NCI-H128 (cell line): ENCODE measurements around the gene STAMBPL1.
A peak's percentile ranks its signal among the peaks of the same experiment; 100 is the strongest.
"Not testable (repeated sequence)": the region's sequence is repeated elsewhere in the genome, so short reads cannot be mapped to it uniquely, and the experiment has no call there.

Experiments used
- DNase-seq: peaks from one replicate; lab custom pipeline; 2025; ENCODE audit not compliant: unreplicated experiment; lab: John Stamatoyannopoulos, UW

STAMBPL1 gene

DNA sequence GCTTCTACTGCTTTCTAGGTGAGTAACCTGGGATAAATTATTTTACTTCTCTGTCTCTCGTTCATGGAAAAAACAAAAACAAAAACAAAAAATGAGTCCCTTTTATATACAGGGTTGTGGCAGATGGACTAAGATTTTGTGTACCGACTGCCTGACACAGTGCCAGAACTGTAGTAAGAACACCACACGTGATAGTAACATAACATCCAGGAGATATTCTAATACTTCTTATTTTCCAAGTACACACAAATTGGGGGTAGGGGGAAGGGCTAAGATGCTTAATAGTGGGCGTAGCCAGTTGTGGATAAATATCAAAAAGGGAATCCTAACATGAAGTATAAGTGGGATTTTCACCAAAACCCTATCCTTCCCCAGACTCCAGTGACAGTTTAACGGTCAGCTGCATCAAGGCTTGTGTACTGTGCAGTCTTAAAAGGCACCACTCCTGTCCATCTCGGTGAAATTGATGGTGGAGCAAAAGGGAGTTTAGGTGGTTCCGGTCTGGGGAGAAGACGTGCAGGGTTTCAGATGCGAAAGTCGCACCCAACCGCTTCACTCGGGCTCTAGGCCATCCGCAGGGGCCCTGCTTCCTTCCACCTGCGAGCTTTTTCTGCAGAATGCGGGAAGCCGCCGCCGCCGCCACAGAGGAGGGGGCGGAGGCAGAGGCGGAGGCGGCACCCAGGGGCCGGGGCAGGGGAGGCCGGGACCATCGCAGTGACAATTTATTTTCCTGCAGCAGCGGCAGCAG lies at the start of gene STAMBPL1:
TSS of gene STAMBPL1 (plus strand) at position 712 of the 748 bp plus-strand sequence. CDS start 21,464 bp downstream, outside the sequence.
- DNase-seq: no peak

GRCh38 chr10:88830643-88831268 lies 49.3 kb upstream of the STAMBPL1 start:
- DNase-seq: no peak

- DNase-seq: no peak
These were observed 48.3 kb upstream of the STAMBPL1 start for GRCh38 chr10:88831709-88832108.

DNA sequence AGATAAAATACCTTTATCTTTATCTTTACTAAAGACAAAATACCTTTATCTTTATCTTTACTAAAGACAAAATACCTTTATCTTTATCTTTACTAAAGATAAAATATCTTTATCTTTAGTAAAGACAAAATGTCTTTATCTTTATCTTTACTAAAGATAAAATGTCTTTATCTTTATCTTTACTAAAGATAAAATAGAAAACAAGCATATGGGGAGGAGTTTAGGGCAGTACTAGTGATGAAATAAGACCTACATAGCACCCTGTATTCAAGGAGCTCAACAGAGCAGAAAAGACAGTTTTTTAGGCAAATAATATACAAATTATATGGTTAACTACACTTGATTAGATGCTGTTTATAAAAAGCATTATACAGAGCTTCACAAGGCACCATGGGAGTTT lies 47.7 kb upstream of the STAMBPL1 start:
- DNase-seq: no peak

- no peak for DNase-seq
These were observed 46.9 kb upstream of the STAMBPL1 start for GRCh38 chr10:88833156-88833555.

DNA sequence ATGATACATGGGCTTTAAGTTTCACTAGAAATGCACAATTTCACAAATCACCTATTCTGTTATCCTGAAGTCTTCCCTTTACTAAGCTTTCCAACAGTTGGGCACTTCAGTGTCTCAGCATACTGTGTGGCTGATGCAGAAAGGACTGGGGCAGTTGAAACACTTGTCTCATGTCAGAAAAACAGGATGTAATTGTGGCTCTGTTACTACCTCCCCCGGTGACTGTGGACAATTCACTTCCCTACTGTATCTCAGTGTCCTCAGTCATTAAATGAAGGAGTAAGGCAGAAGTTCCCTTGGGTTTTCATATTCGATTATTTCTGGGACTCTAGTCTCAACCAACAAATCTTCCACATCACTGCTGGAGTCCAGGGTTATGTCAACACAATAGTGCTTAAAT lies 46.3 kb upstream of the STAMBPL1 start:
- no peak for DNase-seq

GRCh38 chr10:88835096-88835909 lies 44.7 kb upstream of the STAMBPL1 start:
- DNase-seq: peak; percentile 28

DNA sequence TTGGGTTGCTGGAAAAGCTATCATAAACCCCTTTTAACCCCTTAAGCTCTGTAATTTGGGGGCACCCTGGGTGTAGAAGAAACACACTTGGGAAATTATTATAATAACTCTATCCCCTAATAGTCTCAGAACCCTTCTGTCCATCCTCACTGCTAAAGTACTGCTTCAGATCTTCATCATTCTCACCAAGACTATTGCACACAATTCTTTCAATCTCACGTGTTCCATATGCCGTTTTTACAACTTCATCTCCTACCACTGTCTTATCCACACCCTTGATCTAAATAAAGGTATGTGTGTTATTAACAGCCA lies 44.2 kb upstream of the STAMBPL1 start:
- no peak for DNase-seq

GRCh38 chr10:88837632-88838031 lies 42.4 kb upstream of the STAMBPL1 start:
- DNase-seq: not testable (repeated sequence)

DNA sequence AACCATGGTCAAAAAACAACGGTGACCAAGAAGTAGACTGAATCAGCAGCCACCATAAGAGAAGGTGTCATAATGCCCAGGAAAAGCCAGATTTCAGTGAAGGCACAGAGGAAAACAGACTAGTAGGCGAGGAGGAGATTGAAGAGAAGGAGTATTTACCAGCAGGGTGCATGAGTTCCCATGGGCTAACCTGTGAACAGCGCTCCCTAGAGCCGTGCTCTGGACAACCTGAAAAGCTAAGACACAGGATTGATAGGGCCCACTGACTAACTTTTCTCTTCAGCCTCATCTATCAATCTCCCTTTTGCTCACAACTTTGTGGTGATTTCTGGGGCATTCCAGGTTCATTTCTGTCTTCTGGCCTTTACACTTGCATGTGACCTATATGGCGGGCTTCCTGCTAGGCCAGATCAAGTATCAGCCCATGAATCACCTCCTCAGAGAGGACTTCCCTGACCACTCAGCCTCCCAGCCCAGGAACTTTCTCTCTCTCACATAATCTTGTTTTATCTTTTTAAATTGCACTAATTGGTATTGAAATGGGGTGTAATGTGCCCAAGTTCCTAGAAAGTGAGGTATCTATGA lies 41.2 kb upstream of the STAMBPL1 start:
- DNase-seq: no peak

DNA sequence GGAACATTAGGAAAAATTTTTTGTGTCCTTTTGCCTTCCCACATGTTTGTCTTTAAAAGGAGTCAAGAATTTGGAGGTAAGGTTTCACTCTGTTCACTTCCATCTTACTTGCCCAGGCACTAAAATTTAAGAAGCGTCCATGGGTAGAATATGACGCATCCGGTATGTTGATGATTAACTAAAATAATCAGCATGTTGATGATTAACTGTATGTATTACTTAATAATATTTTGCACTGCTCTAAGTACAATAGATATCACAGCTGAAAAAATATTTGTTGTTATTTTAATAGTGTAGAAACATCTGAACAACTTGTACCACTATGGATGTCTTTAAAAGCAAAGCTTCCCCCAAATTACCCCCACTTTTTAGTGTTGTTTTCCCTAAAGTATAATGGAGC lies 39.9 kb upstream of the STAMBPL1 start:
- no peak for DNase-seq

GRCh38 chr10:88840881-88841280 lies 39.2 kb upstream of the STAMBPL1 start:
- DNase-seq: no peak

DNA sequence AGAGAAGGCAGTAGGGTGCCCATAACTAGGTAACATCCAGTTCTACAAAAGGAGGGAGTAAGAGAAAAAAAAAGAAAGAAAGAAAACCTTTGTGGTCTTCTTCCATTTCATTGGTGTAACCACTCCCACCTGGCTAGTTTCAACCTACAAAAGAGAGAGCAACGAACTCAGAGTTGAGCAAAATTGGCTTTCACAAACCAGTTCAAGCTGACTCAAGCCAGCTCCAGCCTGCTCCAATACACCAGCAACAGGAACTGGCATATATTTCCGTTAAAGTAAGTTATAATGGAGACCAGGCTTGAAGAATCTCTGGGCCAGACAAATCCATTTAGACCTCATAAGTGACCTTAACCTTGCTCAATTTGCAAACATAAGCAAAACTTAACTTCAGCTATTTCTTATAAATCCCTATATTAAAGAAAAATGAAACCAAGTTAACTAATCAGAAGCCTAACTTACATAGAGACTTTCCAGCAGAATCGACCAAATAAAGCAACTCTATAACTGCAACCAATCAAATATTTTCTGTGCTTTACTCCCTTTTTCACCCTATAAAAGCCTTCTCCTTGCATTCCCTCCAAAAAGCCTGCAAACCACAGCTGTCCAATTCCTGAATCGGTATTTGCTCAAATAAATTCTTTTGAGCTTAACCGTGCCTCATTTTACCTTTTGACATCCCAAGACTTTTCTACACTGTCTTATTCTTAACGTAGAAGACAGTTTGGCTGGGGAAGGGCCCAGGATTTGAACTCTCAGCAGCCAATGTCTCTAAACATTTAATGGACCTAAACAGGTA lies 38.5 kb upstream of the STAMBPL1 start:
- DNase-seq: no peak

DNA sequence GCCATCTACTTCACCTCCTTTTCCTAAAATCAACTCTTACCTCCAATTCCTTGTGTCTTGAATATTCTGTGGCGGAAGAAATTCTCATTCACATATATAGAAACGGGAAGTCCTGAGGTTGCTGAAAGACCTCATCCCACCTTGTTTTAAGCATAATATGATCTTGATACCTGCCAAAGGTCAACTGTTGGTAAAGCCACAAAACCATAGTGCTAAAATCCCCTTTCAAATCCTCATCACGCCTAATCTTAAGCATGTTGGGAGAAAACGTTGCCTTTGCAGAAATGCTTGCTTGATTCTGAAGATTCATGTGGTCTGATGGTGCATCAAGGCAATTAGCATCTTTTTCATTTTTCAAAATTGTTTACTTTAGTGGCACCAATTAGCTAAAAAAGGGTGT lies 36.9 kb upstream of the STAMBPL1 start:
- DNase-seq: no peak

GRCh38 chr10:88848499-88848898 lies 31.5 kb upstream of the STAMBPL1 start:
- no peak for DNase-seq

GRCh38 chr10:88849234-88849633 lies 30.8 kb upstream of the STAMBPL1 start:
- DNase-seq: no peak

DNA sequence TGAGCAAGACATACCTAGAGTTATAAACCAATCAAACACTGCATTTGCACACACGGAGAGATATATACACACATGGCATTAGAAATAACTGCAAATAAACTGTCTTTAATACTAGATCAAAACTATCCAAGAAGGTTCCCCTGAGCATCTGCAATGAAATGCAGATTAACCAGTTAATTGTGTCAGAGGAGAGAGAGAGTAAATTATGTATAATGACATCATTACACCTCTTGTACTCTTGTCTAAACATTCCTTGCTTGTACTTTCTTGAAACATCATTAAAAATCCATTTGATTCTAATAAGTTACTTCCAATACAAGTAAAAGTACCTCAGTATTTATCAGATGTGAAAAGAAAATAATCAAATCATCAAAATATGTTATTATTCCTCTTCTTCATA lies 29.3 kb upstream of the STAMBPL1 start:
- no peak for DNase-seq

DNA sequence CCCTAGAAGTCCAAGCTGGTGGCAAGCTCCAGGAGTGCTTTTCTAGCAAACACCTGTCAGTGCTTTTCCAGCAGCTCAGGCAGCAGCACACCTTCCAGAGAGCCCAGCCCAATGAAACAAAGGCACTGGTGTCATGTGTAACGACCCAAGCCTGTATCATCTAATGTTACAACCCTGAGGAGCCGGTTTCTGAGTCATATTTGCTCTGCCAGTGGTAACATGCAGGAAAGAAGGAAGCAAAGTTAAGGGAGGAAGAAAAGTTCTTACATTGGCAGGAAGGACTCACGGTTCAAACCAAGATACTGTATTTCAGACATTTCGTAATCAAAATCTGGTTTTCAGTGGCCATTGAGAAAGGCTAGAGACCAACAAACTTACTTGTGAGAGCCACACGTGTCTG lies 28.3 kb upstream of the STAMBPL1 start, which contains the start of gene ANKRD22:
TSS of gene ANKRD22 (minus strand) at position 139 of the 400 bp plus-strand sequence. CDS start 237 bp downstream, outside the sequence.
- no peak for DNase-seq

- no peak for DNase-seq
These were observed 27.7 kb upstream of the STAMBPL1 start for GRCh38 chr10:88852327-88852726.

GRCh38 chr10:88853155-88853881 lies 26.7 kb upstream of the STAMBPL1 start:
- DNase-seq: no peak
